H1 (cell line): ENCODE data around the gene NEURL1. TPM values are rescaled to one million over a fixed set of nuclear protein-coding genes. Genes with fewer than 3 reads are reported as not detected.

Experiments
- CTCF ChIA-PET: fragments of 300-600 bp; sonication (Branson Sonifier 250); formaldehyde crosslinking; loops from one replicate; lab custom pipeline; 2021; ENCODE audit not compliant: partially characterized antibody; lab: Charles Lee
- POLR2A ChIA-PET: fragments of 300-600 bp; sonication (Branson Sonifier 250); formaldehyde crosslinking; loops from one replicate; lab custom pipeline; 2021; ENCODE audit warnings: inconsistent platforms; ENCODE audit not compliant: partially characterized antibody; lab: Charles Lee
- DNase-seq, 2 experiments: peaks; one replicate each; pipeline versions ENCODE4 v3.0.0 to v3.0.0-alpha.2; 2010 to 2022; ENCODE audit warnings: low spot score in 2 of 2, low read depth in 1 of 2, mixed read lengths in 1 of 2
- FAIRE-seq: peaks from 2 replicates; lab custom pipeline; 2011; peaks lifted over from hg19 to GRCh38; lab: Jason Lieb, UNC
- H2AFZ ChIP-seq: 2 replicates; pipeline ENCODE4 v1.8.1; 2012; ENCODE audit warnings: low read length, inconsistent platforms
- H2AK5ac ChIP-seq: 2 replicates; pipeline ENCODE4 v1.6.1; 2013; ENCODE audit warnings: low read depth, low read length
- H2BK120ac ChIP-seq: replicated peaks from 2 replicates; pipeline ENCODE3; 2013; ENCODE audit warnings: low read depth, low read length, inconsistent platforms
- H2BK12ac ChIP-seq: 2 replicates; pipeline ENCODE4 v1.6.1; 2013; ENCODE audit warnings: low read depth, low read length
- H2BK15ac ChIP-seq: 2 replicates; pipeline ENCODE4 v1.6.1; 2013; ENCODE audit warnings: low read length
- H2BK20ac ChIP-seq: 2 replicates; pipeline ENCODE4 v1.6.1; 2013; ENCODE audit warnings: low read length
- H2BK5ac ChIP-seq: 2 replicates; pipeline ENCODE4 v1.6.1; 2013; ENCODE audit warnings: low read depth, low read length
- H3K14ac ChIP-seq: 2 replicates; pipeline ENCODE4 v1.6.1; 2013; ENCODE audit warnings: inconsistent platforms; ENCODE audit not compliant: insufficient read length
- H3K18ac ChIP-seq: 2 replicates; pipeline ENCODE4 v1.6.1; 2013; ENCODE audit warnings: low read length; ENCODE audit errors: extremely low read depth
- H3K23ac ChIP-seq: 2 replicates; pipeline ENCODE4 v1.6.1; 2013; ENCODE audit warnings: inconsistent platforms; ENCODE audit not compliant: insufficient read length
- H3K23me2 ChIP-seq: 2 replicates; pipeline ENCODE4 v1.6.1; 2013; ENCODE audit warnings: low read depth, low read length
- H3K27ac ChIP-seq: 2 replicates; pipeline ENCODE4 v1.6.1; 2011; ENCODE audit warnings: low read depth, low read length, inconsistent platforms
- H3K27me3 ChIP-seq, 4 experiments: replicated peaks in 1 of 4; 1 replicate in 1 of 4; 2 replicates in 3 of 4; pipeline versions ENCODE4 v1.6.1 to v1.8.1; 2011 to 2013; ENCODE audit warnings: low read length in 3 of 4, mild to moderate bottlenecking in 3 of 4, inconsistent platforms in 2 of 4, mixed read lengths in 2 of 4, moderate library complexity in 1 of 4; ENCODE audit not compliant: control insufficient read depth in 3 of 4, insufficient read depth in 3 of 4; ENCODE audit errors: extremely low read depth in 1 of 4
- H3K36me3 ChIP-seq, 4 experiments: 2 replicates each; pipeline versions ENCODE4 v1.6.1 to v1.8.1; 2011 to 2013; ENCODE audit warnings: mild to moderate bottlenecking in 4 of 4, low read length in 3 of 4, moderate library complexity in 2 of 4, control low read depth in 1 of 4, inconsistent platforms in 1 of 4; ENCODE audit not compliant: insufficient read depth in 4 of 4, control insufficient read depth in 2 of 4
- H3K4ac ChIP-seq: replicated peaks from 2 replicates; pipeline ENCODE3; 2013; ENCODE audit warnings: low read length, low read depth, mixed read lengths, inconsistent platforms; ENCODE audit not compliant: insufficient read length
- H3K4me1 ChIP-seq, 4 experiments: replicated peaks in 1 of 4; 1 replicate in 1 of 4; 2 replicates in 3 of 4; pipeline versions ENCODE4 v1.6.1 to v1.8.1; 2011 to 2013; ENCODE audit warnings: low read length in 3 of 4, inconsistent platforms in 2 of 4, mixed read lengths in 1 of 4; ENCODE audit not compliant: insufficient read depth in 4 of 4, control insufficient read depth in 3 of 4
- H3K4me2 ChIP-seq, 2 experiments: 2 replicates each; pipeline versions ENCODE4 v1.6.1 to v1.8.1; 2011 to 2013; ENCODE audit warnings: low read depth in 2 of 2, low read length in 2 of 2, control low read depth in 1 of 2, inconsistent platforms in 1 of 2, mild to moderate bottlenecking in 1 of 2; ENCODE audit not compliant: insufficient read depth in 1 of 2
- H3K4me3 ChIP-seq, 4 experiments: fragments of 200-600, 300-600 bp in 1 of 4; sonication (generic), shearing (Covaris generic), sonication (Bioruptor Twin) in 1 of 4; 2 replicates each; pipeline versions ENCODE4 v1.5.1 to v1.8.1; 2011 to 2016; ENCODE audit warnings: low read length in 4 of 4, low read depth in 3 of 4, control low read depth in 2 of 4, inconsistent platforms in 2 of 4, mild to moderate bottlenecking in 2 of 4, mixed read lengths in 1 of 4, moderate library complexity in 1 of 4; ENCODE audit not compliant: insufficient read depth in 2 of 4; ENCODE audit errors: extremely low read depth in 1 of 4
- H3K56ac ChIP-seq: replicated peaks from 2 replicates; pipeline ENCODE3; 2013; ENCODE audit warnings: low read depth, mild to moderate bottlenecking, mixed read lengths, low read length, inconsistent platforms; ENCODE audit not compliant: insufficient read length
- H3K79me1 ChIP-seq: 2 replicates; pipeline ENCODE4 v1.6.1; 2013; ENCODE audit warnings: low read depth, low read length, control low read depth
- H3K79me2 ChIP-seq, 2 experiments: 2 replicates each; pipeline versions ENCODE4 v1.6.1 to v1.8.1; 2012 to 2013; ENCODE audit warnings: low read length in 2 of 2, mild to moderate bottlenecking in 2 of 2, inconsistent platforms in 1 of 2; ENCODE audit not compliant: insufficient read depth in 2 of 2, control insufficient read depth in 1 of 2
- H3K9ac ChIP-seq, 4 experiments: replicated peaks in 1 of 4; 1 replicate in 1 of 4; 2 replicates in 3 of 4; pipeline versions ENCODE4 v1.6.1 to v1.8.1; 2011 to 2013; ENCODE audit warnings: low read depth in 3 of 4, low read length in 3 of 4, control low read depth in 2 of 4, mild to moderate bottlenecking in 2 of 4, moderate library complexity in 2 of 4, inconsistent platforms in 1 of 4; ENCODE audit errors: extremely low read depth in 1 of 4
- H3K9me3 ChIP-seq, 2 experiments: 2 replicates each; pipeline versions ENCODE4 v1.6.1 to v1.8.1; 2012 to 2013; ENCODE audit warnings: mild to moderate bottlenecking in 2 of 2, moderate library complexity in 2 of 2, control low read depth in 1 of 2, inconsistent platforms in 1 of 2, low read depth in 1 of 2, low read length in 1 of 2, mixed read lengths in 1 of 2; ENCODE audit not compliant: insufficient read depth in 2 of 2
- H4K20me1 ChIP-seq, 2 experiments: replicated peaks in 1 of 2; 2 replicates each; pipeline versions ENCODE3 to v1.8.1; 2011 to 2013; ENCODE audit warnings: inconsistent platforms in 2 of 2, low read length in 2 of 2, mild to moderate bottlenecking in 1 of 2; ENCODE audit not compliant: insufficient read depth in 2 of 2, control insufficient read depth in 1 of 2
- H4K5ac ChIP-seq: 2 replicates; pipeline ENCODE4 v1.6.1; 2013; ENCODE audit warnings: low read length, low read depth, mixed read lengths, inconsistent platforms; ENCODE audit not compliant: insufficient read length
- H4K8ac ChIP-seq: 2 replicates; pipeline ENCODE4 v1.8.0; 2013; ENCODE audit warnings: mild to moderate bottlenecking, moderate library complexity, low read length, inconsistent platforms; ENCODE audit not compliant: insufficient read depth; ENCODE audit errors: extremely low read depth
- H4K91ac ChIP-seq: replicated peaks from 2 replicates; pipeline ENCODE3; 2013; ENCODE audit warnings: low read length, mixed read lengths, inconsistent platforms; ENCODE audit not compliant: insufficient read length
- BACH1 ChIP-seq: IDR thresholded peaks from 2 replicates; pipeline ENCODE4 v1.6.1; 2012; ENCODE audit warnings: low read length, improper control_type of control experiment
- CBX8 ChIP-seq: fragments of 300-800, 300-1000 bp; sonication (generic); IDR thresholded peaks from 2 replicates; pipeline ENCODE4 v1.7.1; 2016; ENCODE audit warnings: low read depth, low read length, borderline replicate concordance
- CREB1 ChIP-seq: IDR thresholded peaks from 2 replicates; pipeline ENCODE4 v1.6.1; 2012; ENCODE audit warnings: inconsistent platforms
- FOSL1 ChIP-seq: IDR thresholded peaks from 2 replicates; pipeline ENCODE4 v1.6.1; 2011; ENCODE audit warnings: mild to moderate bottlenecking, low read depth, low read length, moderate library complexity; ENCODE audit not compliant: insufficient read depth
- GTF2F1 ChIP-seq: IDR thresholded peaks from 2 replicates; pipeline ENCODE4 v1.6.1; 2012; ENCODE audit warnings: low read depth, low read length, improper control_type of control experiment, borderline replicate concordance
- JUN ChIP-seq: IDR thresholded peaks from 2 replicates; pipeline ENCODE4 v1.6.1; 2011; ENCODE audit warnings: low read depth, mild to moderate bottlenecking, improper control_type of control experiment, low read length
- MAFK ChIP-seq: IDR thresholded peaks from 2 replicates; pipeline ENCODE4 v1.6.1; 2012; ENCODE audit warnings: low read depth, mild to moderate bottlenecking, improper control_type of control experiment, low read length
- PHF8 ChIP-seq: fragments of 200-600 bp; sonication (generic); conservative IDR thresholded peaks from 2 replicates; pipeline ENCODE4 v1.7.1; 2012; ENCODE audit warnings: low read depth, mild to moderate bottlenecking, inconsistent platforms, low read length, moderate library complexity
- POLR2A ChIP-seq, 2 experiments: IDR thresholded peaks; 1 replicate in 1 of 2; 2 replicates in 1 of 2; pipeline ENCODE4 v1.6.1; 2011; ENCODE audit warnings: low read depth in 2 of 2, low read length in 2 of 2, mild to moderate bottlenecking in 2 of 2; ENCODE audit errors: control extremely low read depth in 1 of 2
- RAD21 ChIP-seq, 2 experiments: IDR thresholded peaks in 1 of 2; conservative IDR thresholded peaks in 1 of 2; 2 replicates each; pipeline ENCODE4 v1.6.1; 2011; ENCODE audit warnings: low read depth in 2 of 2, low read length in 2 of 2, improper control_type of control experiment in 1 of 2, inconsistent platforms in 1 of 2, mild to moderate bottlenecking in 1 of 2, moderate library complexity in 1 of 2
- SP1 ChIP-seq: IDR thresholded peaks from 2 replicates; pipeline ENCODE4 v1.6.1; 2011; ENCODE audit warnings: low read depth, low read length
- WGBS, 2 experiments: shearing (Covaris generic) in 1 of 2; methylation state at CpG; one replicate each; pipeline versions ENCODE4 v1.1.6 to v1.1.7; 2013 to 2015; ENCODE audit warnings: low lambda C conversion rate in 2 of 2, mixed read lengths in 2 of 2, inconsistent platforms in 1 of 2, low coverage in 1 of 2, missing lambda C conversion rate in 1 of 2; ENCODE audit not compliant: insufficient replicate concordance in 2 of 2, insufficient coverage in 1 of 2, insufficient read length in 1 of 2; ENCODE audit errors: extremely low coverage in 1 of 2, missing lambda C conversion rate in 1 of 2; 5-methylcytosine and 5-hydroxymethylcytosine counted together
- polyA plus RNA-seq, 7 experiments: library from polyadenylated mRNA; depleted of rRNA in 3 of 7; stranded (reverse) in 5 of 7; unstranded in 2 of 7; fragments of >200 nt in 5 of 7; fragments of 200-250 nt in 2 of 7; gene quantifications; 1 replicate in 5 of 7; 2 replicates in 1 of 7; 4 replicates in 1 of 7; pipeline versions ENCODE4 v1.2.1 to v1.2.3, GENCODE V29; 2011 to 2013; ENCODE audit warnings: missing spikeins in 2 of 7, mixed read lengths in 2 of 7
- total RNA-seq: library from RNA; stranded (reverse); fragmentation: NEBNext Ultra II Directional; extraction: Animal tissue kit (Norgen Biotek cat#: 25700); gene quantifications from 2 replicates; pipeline ENCODE4 v1.2.1, GENCODE V29; 2021

Gene NEURL1
- total and polyA plus RNA-seq, 2 of the 8 experiments (the other 6 are each of a cell fraction or from before 2014, with no cell fraction given): 0.54 to 0.58 TPM

DNA sequence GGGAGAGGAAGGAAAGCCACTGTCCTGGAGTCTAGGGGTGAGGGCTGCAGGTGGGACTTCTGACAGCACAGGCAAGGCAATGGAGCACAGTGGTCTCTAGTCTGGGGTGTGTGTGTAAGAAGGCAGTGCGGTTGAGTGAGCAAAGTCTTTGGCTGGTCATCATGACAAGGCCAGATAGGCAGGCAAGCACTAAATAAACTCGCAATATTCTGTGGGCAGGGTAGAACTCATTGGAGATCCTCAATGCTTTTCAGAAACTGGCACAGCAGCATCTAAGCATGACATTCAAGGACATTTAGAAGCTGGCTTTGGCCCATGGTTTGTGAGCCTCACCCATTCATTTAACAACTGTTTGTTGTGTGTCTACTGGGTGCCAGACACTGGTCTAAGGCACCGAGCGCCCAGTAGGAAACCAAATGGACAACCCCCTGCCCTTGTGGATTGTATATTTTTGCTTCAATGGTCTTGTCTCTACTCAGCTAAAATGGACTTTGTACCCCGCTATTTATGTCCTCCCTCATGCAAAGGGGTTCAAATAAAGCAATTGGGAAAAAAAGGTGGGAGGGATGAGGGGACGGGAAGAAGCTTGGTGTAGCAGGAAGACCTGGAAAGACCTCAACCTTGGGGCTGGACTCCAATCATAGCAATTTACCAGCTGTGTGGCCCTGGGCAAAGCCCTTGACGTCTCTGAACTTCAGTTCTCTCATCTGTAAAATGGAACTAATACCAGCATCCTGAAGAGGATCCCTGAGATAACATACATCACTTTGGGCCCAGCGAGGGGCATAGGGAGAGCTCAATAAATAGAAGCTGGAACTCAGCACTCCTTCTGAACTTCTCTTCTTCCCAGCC lies 116.0 kb downstream of the NEURL1 start:
- POLR2A ChIA-PET: interaction anchor here (1.0 to 1.1 kb wide), 2 partner anchors 49 to 56 kb away, joined by 3 read pairs; no protein-coding TSS in a partner anchor

More for the DNA sequence above, 116.0 kb downstream of the NEURL1 start:
- Histone ChIP-seq H3K56ac (no peak overlapping the region), H4K20me1 (no peaks in the 10 kb centered on the region), H3K23me2 (no peaks in the 10 kb centered on the region), H4K91ac (no peak overlapping the region), H3K27ac (no peak overlapping the region), H3K23ac (no peak overlapping the region), H3K4me2 (no peak overlapping the region), H4K5ac (no peak overlapping the region), H2BK20ac (no peak overlapping the region), H3K18ac (no peak overlapping the region), H2BK5ac (no peak overlapping the region), H3K36me3 (no peaks in the 10 kb centered on the region; a peak in 1 of 8 replicates), H3K79me1 (no peaks in the 10 kb centered on the region), H3K9ac (0 out of 7 replicates have a peak overlapping the region, but pooled peaks of 1 of the 4 experiments have one; percentile 4), H3K14ac (no peak overlapping the region), H3K79me2 (no peaks in the 10 kb centered on the region), H3K9me3 (peaks cover 0 to 7% of the 10 kb centered on the region in 2 experiments; a peak in 1 of 4 replicates), H2AFZ (no peak overlapping the region), H2BK15ac (no peak overlapping the region), H3K27me3 (no peaks in the 10 kb centered on the region; a peak in 1 of 7 replicates), H3K4ac (no peak overlapping the region), H2BK120ac (no peak overlapping the region), H3K4me3 (no peak overlapping the region), H4K8ac (no peak overlapping the region), H2AK5ac (no peak overlapping the region), H3K4me1 (no peaks in the 10 kb centered on the region), H2BK12ac (no peak overlapping the region)
- DNase-seq: no peak
- no peak for FAIRE-seq
- no peak for TF ChIP-seq SP1
- TF ChIP-seq POLR2A (IDR thresholded peaks at IDR 0.05; ENCODE audit: control extremely low read depth in 1 of 2, low read depth in 2 of 2, low read length in 2 of 2): no peak
- no peak for TF ChIP-seq GTF2F1
- no peak for TF ChIP-seq FOSL1
- TF ChIP-seq PHF8: no peak
- no peak for TF ChIP-seq BACH1
- TF ChIP-seq RAD21 (IDR thresholded peaks at IDR 0.05 in 1 of 2, conservative IDR thresholded peaks at IDR 0.05 in 1 of 2; ENCODE audit: low read depth in 2 of 2, low read length in 2 of 2): no peak
- TF ChIP-seq JUN: no peak
- TF ChIP-seq CREB1: no peak
- no peak for TF ChIP-seq CBX8
- no peak for TF ChIP-seq MAFK
- 87% methylated on average over 8 of the region's 8 CpGs; no CpG with 5 or more reads in 1 of the 2 experiments for WGBS, 2 experiments
- CTCF ChIA-PET: interaction anchor here (0.6 to 8.0 kb wide), 11 partner anchors 12 to 247 kb away, joined by 3 to 91 read pairs (median 6); no protein-coding TSS in a partner anchor
